WTC11 (cell line): ENCODE measurements around the gene VEGFC.

ENCODE experiments used
- CTCF ChIP-seq: fragments of 200-600 bp; IDR thresholded peaks from 2 replicates; pipeline ENCODE4 v1.8.0; 2022; ENCODE audit warnings: antibody characterized with exemption
- MAX ChIP-seq: sonication (generic); formaldehyde crosslinking; IDR thresholded peaks from 2 replicates; pipeline ENCODE4 v1.8.0; 2022; ENCODE audit warnings: mild to moderate bottlenecking, missing genetic modification reagents

DNA sequence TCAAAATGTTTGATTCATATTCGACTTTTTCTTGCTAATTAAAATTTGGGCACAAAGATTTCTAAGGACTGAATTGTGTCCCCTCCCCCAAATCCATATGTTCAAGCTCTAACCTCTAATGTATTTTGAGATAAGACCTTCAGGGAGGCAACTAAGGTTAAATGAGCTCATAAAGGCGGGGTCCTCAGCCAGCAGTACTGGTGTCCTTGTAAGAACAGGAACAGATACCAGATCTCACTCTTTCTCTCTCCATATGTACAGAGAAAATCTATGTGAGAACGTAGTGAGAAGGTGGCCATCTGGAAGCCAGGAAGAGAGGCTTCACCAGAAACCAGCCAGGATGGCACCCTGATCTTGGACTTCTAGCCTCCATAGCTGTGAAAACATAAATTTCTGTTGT, 116.9 kb downstream of the VEGFC start:
- TF ChIP-seq MAX (CRISPR knock-in tag) (no peak), CTCF (no peak)
